GM12874 (cell line): Measurements from ENCODE around the gene AGTPBP1.

Experiments
- TF ChIP-seq, protein P1 (sequence below): IDR thresholded peaks from 2 replicates; pipeline ENCODE4 v1.5.1; 2011; ENCODE audit warnings: low read depth, mild to moderate bottlenecking, control low read depth, low read length, moderate library complexity; ENCODE audit not compliant: insufficient read depth

The AGTPBP1 gene

DNA sequence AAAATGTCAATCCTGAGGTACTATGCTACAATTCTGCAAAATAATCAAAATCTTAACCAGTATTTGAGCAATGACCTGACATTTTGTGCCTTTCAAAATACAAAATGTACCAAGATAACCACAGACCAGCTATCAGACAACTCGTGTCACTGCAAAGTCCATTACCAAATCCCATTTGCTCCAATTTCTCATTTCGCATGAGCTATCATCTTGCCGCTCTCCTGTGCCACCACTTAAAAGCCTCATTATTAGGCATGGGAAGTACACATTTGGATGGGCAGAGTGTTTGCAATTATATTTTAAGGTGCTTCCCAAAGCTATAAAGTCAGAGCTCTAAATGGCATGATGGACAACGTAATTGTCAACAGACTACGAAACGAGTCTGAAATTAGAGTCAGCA lies 205.2 kb downstream of the AGTPBP1 start:
- TF ChIP-seq, protein P1, sequence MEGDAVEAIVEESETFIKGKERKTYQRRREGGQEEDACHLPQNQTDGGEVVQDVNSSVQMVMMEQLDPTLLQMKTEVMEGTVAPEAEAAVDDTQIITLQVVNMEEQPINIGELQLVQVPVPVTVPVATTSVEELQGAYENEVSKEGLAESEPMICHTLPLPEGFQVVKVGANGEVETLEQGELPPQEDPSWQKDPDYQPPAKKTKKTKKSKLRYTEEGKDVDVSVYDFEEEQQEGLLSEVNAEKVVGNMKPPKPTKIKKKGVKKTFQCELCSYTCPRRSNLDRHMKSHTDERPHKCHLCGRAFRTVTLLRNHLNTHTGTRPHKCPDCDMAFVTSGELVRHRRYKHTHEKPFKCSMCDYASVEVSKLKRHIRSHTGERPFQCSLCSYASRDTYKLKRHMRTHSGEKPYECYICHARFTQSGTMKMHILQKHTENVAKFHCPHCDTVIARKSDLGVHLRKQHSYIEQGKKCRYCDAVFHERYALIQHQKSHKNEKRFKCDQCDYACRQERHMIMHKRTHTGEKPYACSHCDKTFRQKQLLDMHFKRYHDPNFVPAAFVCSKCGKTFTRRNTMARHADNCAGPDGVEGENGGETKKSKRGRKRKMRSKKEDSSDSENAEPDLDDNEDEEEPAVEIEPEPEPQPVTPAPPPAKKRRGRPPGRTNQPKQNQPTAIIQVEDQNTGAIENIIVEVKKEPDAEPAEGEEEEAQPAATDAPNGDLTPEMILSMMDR, result no peak

DNA sequence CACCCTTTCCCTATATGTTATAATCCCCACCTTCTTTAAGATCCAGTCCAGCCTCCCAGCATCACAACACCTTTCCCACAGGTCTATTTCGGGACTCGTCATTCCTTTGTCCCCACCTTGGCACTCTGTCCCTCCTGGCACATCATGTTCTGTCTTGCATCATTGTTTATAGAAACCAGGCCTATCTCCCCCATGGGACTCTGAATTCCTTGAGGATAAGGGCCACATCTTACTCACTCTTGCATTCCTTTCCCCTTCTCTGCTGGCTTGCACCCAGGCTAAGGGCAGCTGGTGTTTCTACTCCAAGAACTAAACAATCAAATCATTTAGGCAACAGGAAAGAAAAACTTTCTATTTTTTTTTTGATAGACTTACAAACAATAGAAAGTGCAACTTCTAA lies 205.7 kb downstream of the AGTPBP1 start:
- TF ChIP-seq, protein P1, result no peak

DNA sequence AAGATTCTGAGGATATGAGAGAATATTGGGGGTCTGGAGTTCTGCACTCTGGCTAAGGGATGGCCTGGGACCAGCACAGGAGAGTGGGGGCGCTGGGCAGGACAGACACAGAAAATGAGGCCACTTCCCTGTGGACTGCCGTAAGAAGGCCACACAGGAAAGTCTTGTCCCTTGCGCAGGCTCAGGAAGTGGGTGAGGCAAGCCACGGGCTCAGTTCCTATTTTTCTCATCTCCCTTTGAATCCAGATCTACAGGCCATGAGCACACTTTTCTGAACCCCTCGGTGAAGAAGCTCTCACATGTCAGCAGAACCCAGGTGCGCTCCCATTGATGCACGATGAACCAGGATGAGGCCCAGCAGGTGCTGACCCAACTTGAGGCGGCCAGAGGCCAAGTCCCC lies 207.4 kb downstream of the AGTPBP1 start:
- TF ChIP-seq, protein P1, result no peak

DNA sequence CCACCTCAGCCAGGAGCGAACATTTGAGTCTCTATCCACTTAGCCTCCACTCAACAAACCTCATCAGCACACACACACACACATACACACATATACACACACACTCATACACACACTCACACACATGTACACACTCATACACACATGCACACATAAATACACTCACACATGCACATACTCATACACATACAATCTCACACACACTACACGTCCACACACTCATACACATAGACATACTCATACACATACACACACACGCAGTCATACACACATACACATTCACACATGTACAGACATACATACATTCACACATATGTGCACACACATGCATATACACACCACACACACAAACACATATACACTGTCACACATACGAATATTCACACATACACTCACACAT lies 208.2 kb downstream of the AGTPBP1 start:
- TF ChIP-seq, protein P1, result no peak

DNA sequence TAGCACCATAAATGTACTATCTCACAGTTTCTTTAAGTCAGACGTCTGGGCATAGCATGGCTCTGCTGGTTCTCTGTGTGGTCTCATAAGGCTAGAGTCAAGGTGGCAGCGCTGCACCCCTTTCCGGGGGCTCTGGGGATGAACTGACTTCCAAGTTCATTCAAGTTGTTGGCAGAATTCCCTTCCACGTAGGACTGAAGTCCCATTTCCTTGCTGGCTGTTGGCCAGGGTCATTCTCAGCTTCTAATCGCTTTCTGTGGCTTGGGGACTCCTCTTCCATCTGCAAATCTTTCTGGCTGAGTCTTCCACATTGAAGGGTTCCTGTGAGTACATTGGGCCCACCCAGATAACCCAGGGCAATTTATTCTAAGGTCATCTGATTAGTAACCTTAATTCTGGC lies 211.0 kb downstream of the AGTPBP1 start:
- TF ChIP-seq, protein P1, result no peak

DNA sequence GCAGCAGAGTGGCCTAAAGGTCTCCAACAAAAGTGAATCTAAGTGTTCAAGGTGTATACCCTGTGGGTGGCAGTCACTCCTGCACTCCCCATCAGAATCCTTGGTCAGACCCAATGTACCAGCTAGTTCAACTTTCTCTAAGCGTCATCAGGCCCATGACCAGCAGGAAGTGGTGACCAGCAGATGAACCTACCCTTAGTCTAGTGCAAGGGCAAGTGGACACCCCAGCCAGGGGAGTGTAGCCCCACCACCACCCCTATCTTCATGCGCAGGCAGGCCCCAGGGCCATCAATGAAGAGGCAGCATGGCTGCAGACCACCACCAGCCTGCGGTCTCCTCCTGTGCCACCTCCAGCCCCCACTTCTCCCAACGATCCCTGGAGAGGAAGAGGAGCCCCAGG lies 213.1 kb downstream of the AGTPBP1 start:
- TF ChIP-seq, protein P1, result no peak

DNA sequence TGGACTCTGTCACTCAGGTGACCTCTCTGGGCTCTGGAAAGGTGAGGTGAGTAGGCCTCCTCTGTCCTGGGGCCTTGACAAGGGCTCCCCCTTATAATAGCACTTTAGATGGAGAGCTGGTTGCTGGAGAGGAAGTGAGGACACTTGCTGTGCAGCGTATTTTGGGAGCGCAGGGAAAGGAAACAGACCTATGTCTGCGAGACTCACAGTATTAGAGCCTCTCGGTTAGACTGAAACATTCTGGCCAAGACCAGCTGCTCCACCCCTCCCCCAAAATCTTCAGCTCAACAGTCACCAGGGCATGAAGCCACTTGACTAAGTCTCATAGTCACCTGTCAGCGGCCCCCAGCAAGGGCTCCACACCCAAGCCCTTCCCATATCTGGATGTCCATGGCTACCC lies 213.6 kb downstream of the AGTPBP1 start:
- TF ChIP-seq, protein P1, result no peak

DNA sequence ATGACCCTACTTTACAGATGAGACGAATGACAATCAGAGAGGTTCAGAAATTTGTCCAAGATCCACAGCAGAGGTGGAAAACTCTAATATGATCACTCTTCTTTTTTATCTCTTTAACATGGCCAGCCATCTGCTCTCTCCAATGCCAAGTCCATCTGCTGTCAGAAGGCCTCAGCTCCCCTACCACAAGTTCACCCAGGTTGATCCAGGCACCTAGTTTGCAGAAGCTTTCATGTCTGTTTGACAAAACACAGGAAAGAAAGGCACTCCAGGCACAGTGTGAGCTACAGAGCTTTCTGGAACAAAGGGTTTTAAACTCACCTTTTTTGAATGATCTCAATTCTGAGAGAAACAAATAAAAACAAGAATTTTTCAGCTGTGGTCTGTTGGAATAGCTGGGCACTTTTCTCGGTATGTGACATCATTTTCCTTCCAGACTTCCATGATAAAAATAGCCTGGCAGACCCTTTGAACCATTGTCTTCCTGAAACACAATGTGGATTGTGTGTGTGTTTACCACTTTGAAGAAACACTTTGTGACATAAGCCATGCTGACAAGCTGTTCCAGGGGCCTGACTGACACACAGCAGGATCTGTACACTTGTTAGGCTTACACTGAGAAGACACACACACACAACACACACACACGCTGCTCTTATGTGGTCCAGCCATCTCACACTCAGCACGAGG lies 214.3 kb downstream of the AGTPBP1 start:
- TF ChIP-seq, protein P1, result no peak
